ENCODE results near the gene TBP.
"Not testable (repeated sequence)": the region's sequence is repeated elsewhere in the genome, so short reads cannot be mapped to it uniquely, and the experiment has no call there.

TBP gene

GRCh38 chr6:170523256-170524171, 30.7 kb upstream of the TBP start:
- H3K27me3 Mint-ChIP-seq (ENCODE audit: low read depth) = peaks cover 43% of the 10 kb centered on the region
- H3K9me3 Mint-ChIP-seq = no peaks in the 10 kb centered on the region
- H3K4me3 Mint-ChIP-seq = no peak overlapping the region
- peaks cover under 1% of the 10 kb centered on the region for H3K4me1 Mint-ChIP-seq (ENCODE audit: low read depth)
- no peaks in the 10 kb centered on the region for H3K36me3 Mint-ChIP-seq (ENCODE audit: low read depth)
- no peak overlapping the region for H3K27ac Mint-ChIP-seq

- Mint-ChIP-seq H3K27ac (no peak overlapping the region), H3K36me3 (ENCODE audit: low read depth) (no peaks in the 10 kb centered on the region), H3K27me3 (ENCODE audit: low read depth) (peaks cover 36% of the 10 kb centered on the region), H3K9me3 (no peaks in the 10 kb centered on the region), H3K4me3 (no peak overlapping the region), H3K4me1 (ENCODE audit: low read depth) (peaks cover 4% of the 10 kb centered on the region)
Measured at GRCh38 chr6:170524172-170524502, 30.0 kb upstream of the TBP start.

DNA sequence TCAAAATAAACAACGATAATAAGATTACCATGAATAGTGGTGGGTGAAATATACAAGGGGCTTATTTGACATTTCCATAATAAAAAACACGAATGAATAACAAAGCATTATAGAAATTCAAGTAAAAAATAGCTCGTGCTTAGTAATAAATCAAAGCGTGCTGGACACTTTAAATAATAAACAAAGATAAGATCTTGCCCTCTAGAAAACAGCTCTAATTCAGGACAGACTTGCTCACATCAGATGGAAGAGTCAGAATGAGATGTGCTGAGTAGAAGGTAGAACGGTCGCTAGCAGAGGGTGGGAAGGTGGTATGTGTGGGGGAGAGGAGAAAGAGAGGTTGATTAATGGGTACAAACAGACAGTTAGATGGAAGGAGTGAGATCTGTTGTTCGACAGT, 28.4 kb upstream of the TBP start:
- Mint-ChIP-seq H3K4me3 (no peak overlapping the region), H3K27ac (no peak overlapping the region), H3K9me3 (no peaks in the 10 kb centered on the region), H3K36me3 (ENCODE audit: low read depth) (no peaks in the 10 kb centered on the region), H3K4me1 (ENCODE audit: low read depth) (peaks cover 7% of the 10 kb centered on the region), H3K27me3 (ENCODE audit: low read depth) (peaks cover 20% of the 10 kb centered on the region)

- H3K27ac Mint-ChIP-seq, H3K4me3 Mint-ChIP-seq: not testable (repeated sequence)
Measured at GRCh38 chr6:170527995-170528394, 26.2 kb upstream of the TBP start.

DNA sequence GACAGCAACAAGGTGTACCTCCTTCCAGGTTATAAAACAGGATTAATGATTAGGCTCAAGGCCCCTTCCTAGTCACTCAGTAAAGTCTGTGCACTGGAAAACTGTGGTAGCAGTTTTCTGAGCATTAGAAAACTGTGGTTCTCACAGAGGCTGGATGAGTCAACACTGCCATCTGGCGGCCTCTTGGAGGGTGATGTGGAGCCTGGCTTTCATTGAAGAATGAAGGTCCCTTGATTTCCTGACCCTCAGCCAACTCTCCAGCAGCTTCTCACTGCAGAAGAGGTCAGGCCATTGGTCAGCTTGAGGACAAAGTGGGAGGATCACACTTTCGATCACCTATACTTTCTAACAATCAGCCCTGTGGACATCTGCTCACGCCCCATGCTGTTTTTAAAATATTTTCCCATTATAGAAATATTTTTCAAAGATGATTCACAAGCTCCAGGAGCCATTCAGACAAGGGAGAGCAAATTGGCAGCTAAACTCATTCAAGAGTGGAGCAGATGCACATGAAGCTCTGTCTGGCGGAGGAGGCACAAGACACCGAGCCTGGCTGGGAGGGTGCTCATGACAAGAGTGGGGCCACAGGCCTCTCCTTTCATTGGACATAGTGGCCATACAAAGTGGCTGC, 24.2 kb upstream of the TBP start:
- peaks cover 5% of the 10 kb centered on the region for H3K36me3 Mint-ChIP-seq (ENCODE audit: low read depth)
- H3K27ac Mint-ChIP-seq = no peak overlapping the region
- H3K27me3 Mint-ChIP-seq (ENCODE audit: low read depth) = peaks cover 5% of the 10 kb centered on the region

More at GRCh38 chr6:170527995-170528394, 26.2 kb upstream of the TBP start:
- not testable (repeated sequence) for H3K4me1 Mint-ChIP-seq (ENCODE audit: low read depth); H3K36me3 Mint-ChIP-seq (ENCODE audit: low read depth); H3K9me3 Mint-ChIP-seq
- peaks cover 11% of the 10 kb centered on the region for H3K27me3 Mint-ChIP-seq (ENCODE audit: low read depth)

DNA sequence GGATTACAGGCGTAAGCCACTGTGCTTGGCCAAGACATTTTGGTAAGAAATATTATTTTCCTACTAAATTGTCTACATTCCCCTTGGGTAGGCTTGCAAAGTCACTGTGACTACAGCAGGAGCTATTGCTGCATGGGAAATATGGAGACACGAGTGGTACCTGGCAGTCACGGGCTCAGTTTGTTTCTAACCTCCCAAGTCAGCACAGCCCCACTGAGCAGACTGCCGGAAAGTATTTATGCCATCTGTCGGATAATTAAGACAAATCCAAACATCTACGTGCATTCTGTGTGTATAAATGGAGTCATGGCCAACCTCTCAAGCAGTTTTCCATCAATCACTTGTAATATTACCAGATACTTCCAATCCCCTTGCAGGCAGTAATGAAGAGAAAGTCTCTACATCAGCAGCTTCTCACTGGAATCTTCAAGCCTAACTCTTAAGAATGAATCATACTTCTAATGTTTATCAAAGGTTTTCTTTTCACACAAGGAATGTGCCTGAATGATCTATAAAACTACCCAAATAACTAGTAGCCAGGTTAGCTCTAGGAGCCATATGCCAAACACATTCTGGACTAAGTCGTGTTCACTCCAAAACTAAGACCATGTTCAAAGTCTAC, 21.2 kb upstream of the TBP start:
- H3K9me3 Mint-ChIP-seq = no peaks in the 10 kb centered on the region
- no peak overlapping the region for H3K27ac Mint-ChIP-seq
- H3K36me3 Mint-ChIP-seq (ENCODE audit: low read depth) = peaks cover 30% of the 10 kb centered on the region
- H3K4me1 Mint-ChIP-seq (ENCODE audit: low read depth) = peaks cover 7% of the 10 kb centered on the region
- H3K4me3 Mint-ChIP-seq = no peak overlapping the region
- no peaks in the 10 kb centered on the region for H3K27me3 Mint-ChIP-seq (ENCODE audit: low read depth)

More for the DNA sequence above, 24.2 kb upstream of the TBP start:
- H3K4me1 Mint-ChIP-seq (ENCODE audit: low read depth) = peaks cover 7% of the 10 kb centered on the region
- no peaks in the 10 kb centered on the region for H3K9me3 Mint-ChIP-seq
- no peak overlapping the region for H3K4me3 Mint-ChIP-seq

DNA sequence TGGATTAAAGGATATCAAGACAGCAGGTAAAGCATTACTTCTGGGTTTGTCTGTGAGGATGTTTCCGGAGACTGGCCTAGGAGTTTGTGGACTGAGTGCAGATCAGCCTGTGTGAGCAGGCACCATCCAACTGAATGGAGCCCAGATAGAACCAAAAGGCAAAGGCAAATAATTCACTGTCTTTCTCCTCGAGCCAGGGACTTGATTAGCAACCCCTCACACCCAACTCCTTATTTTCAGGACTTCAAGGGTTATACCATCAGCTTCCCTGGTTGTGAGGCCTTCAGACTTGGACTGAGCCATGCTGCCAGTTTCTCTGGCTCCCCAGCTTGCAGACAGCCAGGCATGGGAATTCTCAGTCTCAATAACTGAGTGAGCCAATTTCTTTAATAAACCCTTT, 20.4 kb upstream of the TBP start:
- Mint-ChIP-seq H3K4me1 (ENCODE audit: low read depth) (peaks cover 4% of the 10 kb centered on the region), H3K36me3 (ENCODE audit: low read depth) (peaks cover 33% of the 10 kb centered on the region), H3K4me3 (no peak overlapping the region), H3K9me3 (no peaks in the 10 kb centered on the region), H3K27ac (no peak overlapping the region), H3K27me3 (ENCODE audit: low read depth) (no peaks in the 10 kb centered on the region)

DNA sequence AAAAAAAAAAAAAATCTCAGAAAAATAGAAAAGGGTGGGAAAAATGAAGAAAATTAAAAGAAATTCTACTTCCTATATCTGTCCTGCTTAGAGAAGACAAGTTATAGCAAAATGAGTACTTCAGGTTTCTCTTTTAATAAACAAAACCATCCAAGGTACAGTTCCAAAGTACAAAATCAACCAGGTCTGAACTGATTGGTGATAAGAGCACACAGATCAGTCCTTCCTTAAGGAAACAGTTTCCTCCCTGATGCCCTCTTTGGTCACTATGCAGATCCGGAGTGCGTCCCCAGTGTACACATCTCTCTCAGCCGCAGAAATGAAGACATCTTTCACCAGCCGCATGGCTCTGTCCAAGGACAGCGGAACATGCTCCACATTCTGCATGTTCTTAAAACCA, 19.2 kb upstream of the TBP start:
- no peak overlapping the region for H3K4me3 Mint-ChIP-seq
- peaks cover 39% of the 10 kb centered on the region for H3K36me3 Mint-ChIP-seq (ENCODE audit: low read depth)
- no peak overlapping the region for H3K27ac Mint-ChIP-seq
- H3K9me3 Mint-ChIP-seq = no peaks in the 10 kb centered on the region
- H3K27me3 Mint-ChIP-seq (ENCODE audit: low read depth) = no peaks in the 10 kb centered on the region
- H3K4me1 Mint-ChIP-seq (ENCODE audit: low read depth) = peaks cover 2% of the 10 kb centered on the region

DNA sequence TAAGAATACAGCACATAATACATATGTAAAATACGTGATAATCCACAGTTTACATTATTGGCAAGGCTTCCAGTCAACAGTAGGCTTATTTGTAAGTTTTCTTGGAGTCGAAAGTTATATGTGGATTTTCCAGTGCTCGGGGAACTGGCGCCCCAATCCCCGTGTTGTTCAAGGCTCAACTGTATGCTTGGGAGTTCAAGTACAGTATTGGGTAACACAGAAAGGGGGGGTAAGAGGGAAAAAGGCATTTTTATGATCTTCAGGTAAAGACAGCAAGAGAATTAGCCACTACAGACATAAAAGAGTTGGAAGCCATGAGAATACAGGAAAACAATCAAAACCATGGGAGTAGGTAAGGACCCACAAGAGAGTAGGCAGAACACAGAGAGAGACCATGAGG, 17.5 kb upstream of the TBP start:
- peaks cover 51% of the 10 kb centered on the region for H3K36me3 Mint-ChIP-seq (ENCODE audit: low read depth)

DNA sequence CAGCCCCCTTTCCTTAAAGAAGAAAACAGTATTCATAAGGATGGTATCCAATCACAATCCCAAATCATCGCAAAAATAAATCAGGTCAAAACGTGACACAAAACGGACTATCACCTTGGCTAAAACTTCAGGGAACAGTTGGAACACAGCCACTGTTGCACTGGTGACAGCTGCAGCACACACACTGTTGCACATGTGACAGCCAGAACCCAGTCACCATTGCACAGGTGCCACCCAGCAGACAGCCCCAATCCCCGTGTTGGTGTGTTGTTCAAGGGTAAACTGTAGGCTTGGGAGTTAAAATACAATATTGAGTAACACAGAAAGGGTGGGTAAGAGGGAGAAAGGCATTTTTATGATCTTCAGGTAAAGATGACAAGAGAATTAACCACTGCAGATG, 16.8 kb upstream of the TBP start:
- Mint-ChIP-seq H3K36me3 (ENCODE audit: low read depth) (peaks cover 51% of the 10 kb centered on the region), H3K4me1 (ENCODE audit: low read depth) (peaks cover 12% of the 10 kb centered on the region), H3K4me3 (no peak overlapping the region), H3K27me3 (ENCODE audit: low read depth) (no peaks in the 10 kb centered on the region), H3K27ac (no peak overlapping the region), H3K9me3 (no peaks in the 10 kb centered on the region)

More for the DNA sequence above, 17.5 kb upstream of the TBP start:
- Mint-ChIP-seq H3K27ac (no peak overlapping the region), H3K9me3 (no peaks in the 10 kb centered on the region), H3K4me3 (no peak overlapping the region), H3K27me3 (ENCODE audit: low read depth) (no peaks in the 10 kb centered on the region), H3K4me1 (ENCODE audit: low read depth) (peaks cover 12% of the 10 kb centered on the region)

DNA sequence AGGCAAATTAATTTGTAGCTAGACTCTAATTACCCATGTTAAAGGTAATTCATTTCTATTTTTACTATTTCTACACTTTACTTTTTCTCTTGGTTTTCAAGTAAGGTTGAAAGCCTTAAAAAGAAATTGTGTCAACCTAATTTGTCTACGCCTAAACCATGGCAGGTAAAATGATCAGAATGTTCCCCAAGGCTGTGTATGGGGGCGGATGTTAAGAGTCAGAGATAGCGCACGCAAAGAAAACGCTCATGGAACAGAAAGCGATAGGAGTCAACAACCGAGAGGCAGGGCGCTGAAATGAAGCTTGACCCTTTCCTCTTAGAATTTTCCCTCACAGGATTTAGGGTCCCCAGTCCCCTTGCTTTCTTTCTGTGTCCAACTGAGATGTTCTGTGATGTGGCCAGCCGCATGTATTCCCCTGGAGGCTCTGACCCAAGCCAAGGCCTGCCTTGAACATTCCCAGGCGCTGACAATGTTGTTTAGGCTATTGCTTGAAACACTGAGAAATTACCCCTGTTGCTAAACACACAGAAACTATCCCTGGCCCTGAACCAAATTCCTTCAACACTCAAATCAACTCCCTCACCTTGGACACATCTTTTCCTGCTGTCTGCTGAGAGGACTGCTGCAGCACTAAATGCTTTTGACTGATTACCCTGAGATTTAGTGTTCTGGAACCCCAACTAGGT, 12.0 kb upstream of the TBP start:
- H3K4me3 Mint-ChIP-seq = no peak overlapping the region
- peaks cover 51% of the 10 kb centered on the region for H3K36me3 Mint-ChIP-seq (ENCODE audit: low read depth)
- no peaks in the 10 kb centered on the region for H3K9me3 Mint-ChIP-seq
- peaks cover 17% of the 10 kb centered on the region for H3K4me1 Mint-ChIP-seq (ENCODE audit: low read depth)
- no peak overlapping the region for H3K27ac Mint-ChIP-seq
- no peaks in the 10 kb centered on the region for H3K27me3 Mint-ChIP-seq (ENCODE audit: low read depth)

GRCh38 chr6:170545405-170545804, 8.8 kb upstream of the TBP start:
- no peaks in the 10 kb centered on the region for H3K9me3 Mint-ChIP-seq
- H3K27ac Mint-ChIP-seq = no peak overlapping the region
- peaks cover 27% of the 10 kb centered on the region for H3K4me1 Mint-ChIP-seq (ENCODE audit: low read depth)
- no peaks in the 10 kb centered on the region for H3K27me3 Mint-ChIP-seq (ENCODE audit: low read depth)
- no peak overlapping the region for H3K4me3 Mint-ChIP-seq
- H3K36me3 Mint-ChIP-seq (ENCODE audit: low read depth) = peaks cover 56% of the 10 kb centered on the region

- Mint-ChIP-seq H3K36me3 (ENCODE audit: low read depth) (peaks cover 24% of the 10 kb centered on the region), H3K4me1 (ENCODE audit: low read depth) (peaks cover 25% of the 10 kb centered on the region), H3K27me3 (ENCODE audit: low read depth) (no peaks in the 10 kb centered on the region), H3K27ac (no peak within 1 kb of the TSS), H3K4me3 (no peak within 1 kb of the TSS), H3K9me3 (no peaks in the 10 kb centered on the region)
Measured at GRCh38 chr6:170552765-170553533, 1.2 kb upstream of the TBP start, which contains the start of gene PSMB1. Gene PSMB1, minus strand, starts transcription at chr6:170553307. Its CDS starts 65 bp downstream, at chr6:170553242.

GRCh38 chr6:170553534-170554012, 596 bp upstream of the TBP start:
- H3K27me3 Mint-ChIP-seq (ENCODE audit: low read depth) = no peaks in the 10 kb centered on the region
- no peak overlapping the region for H3K4me3 Mint-ChIP-seq
- no peak overlapping the region for H3K27ac Mint-ChIP-seq
- peaks cover 25% of the 10 kb centered on the region for H3K36me3 Mint-ChIP-seq (ENCODE audit: low read depth)
- H3K9me3 Mint-ChIP-seq = no peaks in the 10 kb centered on the region
- peaks cover 28% of the 10 kb centered on the region for H3K4me1 Mint-ChIP-seq (ENCODE audit: low read depth)
